Progenitor cell of endocrine pancreas (in vitro differentiated cells): ENCODE results near the gene RNF208. TPM values are rescaled to one million over a fixed set of nuclear protein-coding genes. Genes with fewer than 3 reads are reported as not detected.

Experiments used
- DNase-seq: peaks from one replicate; pipeline ENCODE4 v3.0.0; 2021; ENCODE audit warnings: low spot score; ENCODE audit not compliant: unreplicated experiment
- H3K27ac Mint-ChIP-seq: 2 replicates; pipeline ENCODE4 v1.8.0; 2021; ENCODE audit warnings: mild to moderate bottlenecking, moderate library complexity, mixed read lengths
- H3K27me3 Mint-ChIP-seq: 2 replicates; pipeline ENCODE4 v1.8.0; 2021; ENCODE audit warnings: mixed read lengths
- H3K36me3 Mint-ChIP-seq: 2 replicates; pipeline ENCODE4 v1.8.0; 2022; ENCODE audit warnings: mixed read lengths; ENCODE audit not compliant: insufficient read depth
- H3K4me1 Mint-ChIP-seq: 2 replicates; pipeline ENCODE4 v1.8.0; 2021; ENCODE audit warnings: low read depth, mixed read lengths
- H3K4me3 Mint-ChIP-seq: 2 replicates; pipeline ENCODE4 v1.8.0; 2021; ENCODE audit warnings: low read depth, mild to moderate bottlenecking, moderate library complexity, mixed read lengths
- H3K9me3 Mint-ChIP-seq: 2 replicates; pipeline ENCODE4 v1.8.0; 2021; ENCODE audit warnings: low read depth, mixed read lengths
- CTCF ChIP-seq: fragments of 200-600 bp; sonication (generic); IDR thresholded peaks from one replicate; pipeline ENCODE4 v1.5.0; 2021; ENCODE audit warnings: antibody characterized with exemption, mild to moderate bottlenecking; ENCODE audit not compliant: unreplicated experiment
- total RNA-seq: library from RNA; stranded (reverse); gene quantifications from 2 replicates; pipeline ENCODE4 v1.2.1, GENCODE V29; 2021

Gene RNF208
- total RNA-seq, 1 donor from 2014 or later, result 25.7 TPM

GRCh38 chr9:137171149-137171900 lies 50.7 kb downstream of the RNF208 start:
- DNase-seq, result no peak
- no peaks in the 10 kb centered on the region for H3K4me1 Mint-ChIP-seq
- TF ChIP-seq CTCF, result no peak
- no peak overlapping the region for H3K27ac Mint-ChIP-seq
- no peaks in the 10 kb centered on the region for H3K9me3 Mint-ChIP-seq
- H3K36me3 Mint-ChIP-seq, result no peaks in the 10 kb centered on the region
- H3K27me3 Mint-ChIP-seq, result peaks cover 25% of the 10 kb centered on the region
- H3K4me3 Mint-ChIP-seq, result no peak overlapping the region

GRCh38 chr9:137170486-137171148 lies 51.4 kb downstream of the RNF208 start:
- Mint-ChIP-seq H3K27me3 (peaks cover 25% of the 10 kb centered on the region), H3K4me3 (no peak overlapping the region), H3K9me3 (no peaks in the 10 kb centered on the region), H3K4me1 (no peaks in the 10 kb centered on the region), H3K27ac (no peak overlapping the region), H3K36me3 (no peaks in the 10 kb centered on the region)
- no peak for DNase-seq
- no peak for TF ChIP-seq CTCF

Other genes starting within 250 kb of the RNF208 start
- gene PTGDS, start 244.7 kb downstream of the RNF208 start, total RNA-seq, result not detected in 2 replicates
- gene LCNL1, start 239.2 kb downstream of the RNF208 start, total RNA-seq, result not detected in 2 replicates
- gene PAXX, start 229.8 kb downstream of the RNF208 start, total RNA-seq, result 54.9 and 57.1 TPM in 2 replicates
- gene CLIC3, start 225.7 kb downstream of the RNF208 start, total RNA-seq, result 0.64 TPM in 1 of 2 replicates, not detected in the other
- gene ABCA2, start 194.0 kb downstream of the RNF208 start, total RNA-seq, result 26.4 and 30.1 TPM in 2 replicates
- not detected in 2 replicates for gene FUT7, start 190.2 kb downstream of the RNF208 start, total RNA-seq
- 62.0 and 73.2 TPM in 2 replicates for gene NPDC1, start 176.1 kb downstream of the RNF208 start, total RNA-seq
- gene ENTPD2, start 168.2 kb downstream of the RNF208 start, total RNA-seq, result 0.19 and 0.51 TPM in 2 replicates
- 15.1 and 15.3 TPM in 2 replicates for gene SAPCD2, start 151.7 kb downstream of the RNF208 start, total RNA-seq
- 0.57 and 1.5 TPM in 2 replicates for gene UAP1L1, start 144.7 kb downstream of the RNF208 start, total RNA-seq
- gene MAN1B1, start 135.3 kb downstream of the RNF208 start, total RNA-seq, result 56.1 and 57.7 TPM in 2 replicates
- gene DPP7, start 107.5 kb downstream of the RNF208 start, total RNA-seq, result 39.2 and 48.5 TPM in 2 replicates
- gene GRIN1, start 83.1 kb downstream of the RNF208 start, total RNA-seq, result 0.07 and 0.77 TPM in 2 replicates
- 0.89 and 1.00 TPM in 2 replicates for gene LRRC26, start 52.2 kb downstream of the RNF208 start, total RNA-seq
- not detected in 2 replicates for gene TMEM210, start 50.2 kb downstream of the RNF208 start, total RNA-seq
- 73.2 and 74.3 TPM in 2 replicates for gene ANAPC2, start 33.7 kb downstream of the RNF208 start, total RNA-seq
- gene SSNA1, start 33.6 kb downstream of the RNF208 start, total RNA-seq, result 52.5 and 59.1 TPM in 2 replicates
- 18.8 and 20.7 TPM in 2 replicates for gene TPRN, start 21.5 kb downstream of the RNF208 start, total RNA-seq
- gene TMEM203, start 16.6 kb downstream of the RNF208 start, total RNA-seq, result 35.2 and 36.2 TPM in 2 replicates
- gene NDOR1, start 16.5 kb downstream of the RNF208 start, total RNA-seq, result 35.1 and 37.4 TPM in 2 replicates
- 1.2 and 2.7 TPM in 2 replicates for gene CYSRT1, start 2.9 kb upstream of the RNF208 start, total RNA-seq
- gene RNF224, start 5.3 kb upstream of the RNF208 start, total RNA-seq, result 0.27 and 0.53 TPM in 2 replicates
- 0.26 and 0.27 TPM in 2 replicates for gene SLC34A3, start 8.7 kb upstream of the RNF208 start, total RNA-seq
- gene TUBB4B, start 19.0 kb upstream of the RNF208 start, total RNA-seq, result 233 and 245 TPM in 2 replicates
- not detected in 2 replicates for gene STPG3, start 29.0 kb upstream of the RNF208 start, total RNA-seq
- gene NELFB, start 33.1 kb upstream of the RNF208 start, total RNA-seq, result 62.3 and 63.3 TPM in 2 replicates
- gene TOR4A, start 55.5 kb upstream of the RNF208 start, total RNA-seq, result 8.0 and 8.5 TPM in 2 replicates
- 24.0 and 27.1 TPM in 2 replicates for gene NRARP, start 80.0 kb upstream of the RNF208 start, total RNA-seq
- 31.7 and 33.8 TPM in 2 replicates for gene EXD3, start 200.9 kb upstream of the RNF208 start, total RNA-seq
- gene NOXA1, start 201.2 kb upstream of the RNF208 start, total RNA-seq, result 15.3 and 16.3 TPM in 2 replicates
- 2.7 and 3.2 TPM in 2 replicates for gene ENTPD8, start 219.1 kb upstream of the RNF208 start, total RNA-seq
- 57.4 and 59.8 TPM in 2 replicates for gene NSMF, start 237.1 kb upstream of the RNF208 start, total RNA-seq